Breast epithelium (tissue), 4 donors: ENCODE results near the gene CRACDL. TPM values are rescaled to one million over a fixed set of nuclear protein-coding genes. Genes with fewer than 3 reads are reported as not detected.

Experiments
- DNase-seq, 2 donors: peaks; one replicate each; pipeline ENCODE4 v3.0.0-alpha.2; 2019; ENCODE audit warnings: low spot score in 2 of 2
- H3K27ac ChIP-seq, 2 donors: fragments of 200-600 bp; sonication (generic) in 1 of 2; one replicate each; pipeline ENCODE4 v1.5.1; 2016 to 2019; ENCODE audit warnings: mild to moderate bottlenecking in 1 of 2
- H3K27me3 ChIP-seq, 2 donors: fragments of 200-600 bp; sonication (generic) in 1 of 2; one replicate each; pipeline versions ENCODE4 v1.5.1 to v1.6.0; 2017 to 2019; ENCODE audit warnings: control low read depth in 1 of 2, mild to moderate bottlenecking in 1 of 2
- H3K36me3 ChIP-seq: fragments of 200-600 bp; one replicate; pipeline ENCODE4 v1.5.1; 2019
- H3K4me1 ChIP-seq, 2 donors: fragments of 200-600 bp; sonication (generic); one replicate each; pipeline ENCODE4 v1.5.1; 2016 to 2019; ENCODE audit warnings: control low read depth in 1 of 2
- H3K4me3 ChIP-seq, 3 donors: fragments of 200-600 bp; sonication (generic); 1 replicate in 2 of 3; 2 replicates in 1 of 3; pipeline ENCODE4 v1.5.1; 2016 to 2019; ENCODE audit warnings: mild to moderate bottlenecking in 3 of 3, moderate library complexity in 2 of 3
- H3K9me3 ChIP-seq, 2 donors: fragments of 200-600 bp; sonication (generic) in 1 of 2; one replicate each; pipeline ENCODE4 v1.5.1; 2016 to 2019; ENCODE audit warnings: control low read depth in 1 of 2
- POLR2A ChIP-seq: fragments of 450-650 bp; IDR thresholded peaks from one replicate; pipeline ENCODE4 v1.6.1; 2016; ENCODE audit warnings: antibody characterized with exemption, mild to moderate bottlenecking, moderate library complexity
- POLR2AphosphoS5 ChIP-seq, 3 donors: sonication (generic); formaldehyde crosslinking; IDR thresholded peaks; one replicate each; pipeline ENCODE4 v1.6.1; 2017; ENCODE audit warnings: antibody characterized with exemption in 3 of 3
- intact Hi-C: fragments of 100-400 bp; cut with DNase I; formaldehyde crosslinking; loops from one replicate; pipeline ENCODE4 v1.15.1; 2023; ENCODE audit warnings: low total_unique reads
- total RNA-seq, 3 donors: library from RNA; depleted of rRNA; stranded (reverse); fragments of >200 nt; gene quantifications; one replicate each; pipeline ENCODE4 v1.1.0, GENCODE V29; 2016
- TF ChIP-seq, protein P1 (sequence below), 3 donors: fragments of 450-650 bp; IDR thresholded peaks; one replicate each; pipeline ENCODE4 v1.5.1; 2016 to 2017; ENCODE audit warnings: antibody characterized with exemption in 3 of 3, mild to moderate bottlenecking in 3 of 3, moderate library complexity in 3 of 3

The CRACDL gene
- total RNA-seq, 3 donors from 2014 or later = 0.96 to 12.1 (median 10.8) TPM

DNA sequence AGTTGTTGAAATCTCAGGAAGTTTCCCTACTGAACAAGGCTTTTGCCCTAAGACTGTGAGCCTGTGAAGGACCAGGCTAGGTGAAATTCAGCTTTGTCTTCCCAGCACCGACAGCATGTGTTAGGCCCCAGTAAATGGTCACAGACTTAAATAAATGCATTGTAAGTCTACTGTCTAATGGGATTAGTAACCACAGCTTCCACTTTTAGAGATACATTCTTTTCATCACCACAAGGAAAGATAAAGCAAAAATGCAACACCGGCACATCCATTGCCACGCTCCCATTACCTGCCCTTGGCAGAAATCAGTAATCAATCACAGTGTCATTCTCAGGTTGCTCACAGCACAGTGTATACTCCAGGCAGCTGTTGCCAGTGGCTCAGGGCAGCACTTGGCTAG is 59.3 kb downstream of the CRACDL start:
- no peaks in the 10 kb centered on the region for H3K36me3 ChIP-seq
- intact Hi-C loops = no loop called here
- no peaks in the 10 kb centered on the region for H3K9me3 ChIP-seq
- TF ChIP-seq, protein P1, sequence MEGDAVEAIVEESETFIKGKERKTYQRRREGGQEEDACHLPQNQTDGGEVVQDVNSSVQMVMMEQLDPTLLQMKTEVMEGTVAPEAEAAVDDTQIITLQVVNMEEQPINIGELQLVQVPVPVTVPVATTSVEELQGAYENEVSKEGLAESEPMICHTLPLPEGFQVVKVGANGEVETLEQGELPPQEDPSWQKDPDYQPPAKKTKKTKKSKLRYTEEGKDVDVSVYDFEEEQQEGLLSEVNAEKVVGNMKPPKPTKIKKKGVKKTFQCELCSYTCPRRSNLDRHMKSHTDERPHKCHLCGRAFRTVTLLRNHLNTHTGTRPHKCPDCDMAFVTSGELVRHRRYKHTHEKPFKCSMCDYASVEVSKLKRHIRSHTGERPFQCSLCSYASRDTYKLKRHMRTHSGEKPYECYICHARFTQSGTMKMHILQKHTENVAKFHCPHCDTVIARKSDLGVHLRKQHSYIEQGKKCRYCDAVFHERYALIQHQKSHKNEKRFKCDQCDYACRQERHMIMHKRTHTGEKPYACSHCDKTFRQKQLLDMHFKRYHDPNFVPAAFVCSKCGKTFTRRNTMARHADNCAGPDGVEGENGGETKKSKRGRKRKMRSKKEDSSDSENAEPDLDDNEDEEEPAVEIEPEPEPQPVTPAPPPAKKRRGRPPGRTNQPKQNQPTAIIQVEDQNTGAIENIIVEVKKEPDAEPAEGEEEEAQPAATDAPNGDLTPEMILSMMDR (IDR thresholded peaks at IDR 0.05) = no peak
- no peak for TF ChIP-seq POLR2AphosphoS5 (IDR thresholded peaks at IDR 0.05)
- no peak for TF ChIP-seq POLR2A
- no peak overlapping the region for H3K27ac ChIP-seq
- H3K27me3 ChIP-seq = no peaks in the 10 kb centered on the region
- H3K4me1 ChIP-seq = no peaks in the 10 kb centered on the region
- no peak for DNase-seq
- no peak overlapping the region for H3K4me3 ChIP-seq

DNA sequence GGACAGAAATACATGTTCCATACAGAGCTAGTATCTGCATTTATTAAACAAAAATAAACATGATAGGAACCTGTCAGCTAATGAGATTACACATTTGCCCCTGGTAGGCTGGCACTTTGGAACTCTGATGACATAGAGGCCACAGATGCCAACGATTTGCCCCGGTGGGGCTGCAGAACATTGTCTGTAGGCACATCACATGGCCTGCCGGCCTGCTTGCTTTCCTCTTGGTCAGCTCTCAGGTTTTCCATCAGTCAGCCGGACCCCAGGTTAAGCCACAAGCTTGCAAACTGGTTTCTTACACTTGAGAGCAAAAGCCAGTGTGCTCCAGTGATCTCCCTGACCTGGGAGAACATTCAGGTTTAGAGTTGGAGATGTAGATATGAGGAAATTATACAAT is 60.3 kb downstream of the CRACDL start:
- no peak for TF ChIP-seq POLR2AphosphoS5 (IDR thresholded peaks at IDR 0.05)
- TF ChIP-seq, protein P1 (IDR thresholded peaks at IDR 0.05) = no peak
- TF ChIP-seq POLR2A = no peak
- no peaks in the 10 kb centered on the region for H3K9me3 ChIP-seq
- no peaks in the 10 kb centered on the region for H3K4me1 ChIP-seq
- intact Hi-C loops = no loop called here
- no peaks in the 10 kb centered on the region for H3K36me3 ChIP-seq
- no peak overlapping the region for H3K4me3 ChIP-seq
- H3K27ac ChIP-seq = no peak overlapping the region
- H3K27me3 ChIP-seq = no peaks in the 10 kb centered on the region
- DNase-seq = no peak

DNA sequence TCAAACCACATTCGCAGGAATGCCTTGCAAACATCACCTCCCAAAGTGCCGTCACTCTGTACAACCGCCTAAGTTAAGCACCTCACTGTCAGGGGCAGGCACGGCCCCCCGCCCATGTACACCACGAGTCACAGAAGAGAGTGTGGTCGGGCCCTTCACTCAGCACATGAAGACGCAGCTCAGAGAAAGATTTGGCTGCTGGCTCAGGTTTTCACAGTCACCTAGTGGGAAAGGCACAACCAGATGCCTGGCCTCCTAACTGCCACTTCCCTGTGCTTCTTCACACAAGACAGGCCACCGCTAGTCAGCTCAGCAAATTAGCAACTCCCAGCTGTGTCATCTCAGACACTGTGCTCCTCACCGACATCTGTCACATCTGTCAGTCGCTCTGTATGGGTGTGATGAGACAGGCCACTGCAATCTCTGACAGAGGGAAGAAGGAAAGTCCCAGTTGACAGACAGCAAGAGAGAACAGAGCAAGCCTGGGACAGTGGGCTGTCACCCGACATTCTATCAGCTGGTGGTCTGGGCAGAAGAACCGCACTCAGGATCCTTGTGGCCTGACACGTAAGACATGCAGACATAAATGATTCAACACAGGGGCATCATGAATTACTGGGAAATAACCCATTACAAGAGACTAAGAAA is 60.8 kb downstream of the CRACDL start:
- no peaks in the 10 kb centered on the region for H3K36me3 ChIP-seq
- DNase-seq = no peak
- intact Hi-C loops = no loop called here

DNA sequence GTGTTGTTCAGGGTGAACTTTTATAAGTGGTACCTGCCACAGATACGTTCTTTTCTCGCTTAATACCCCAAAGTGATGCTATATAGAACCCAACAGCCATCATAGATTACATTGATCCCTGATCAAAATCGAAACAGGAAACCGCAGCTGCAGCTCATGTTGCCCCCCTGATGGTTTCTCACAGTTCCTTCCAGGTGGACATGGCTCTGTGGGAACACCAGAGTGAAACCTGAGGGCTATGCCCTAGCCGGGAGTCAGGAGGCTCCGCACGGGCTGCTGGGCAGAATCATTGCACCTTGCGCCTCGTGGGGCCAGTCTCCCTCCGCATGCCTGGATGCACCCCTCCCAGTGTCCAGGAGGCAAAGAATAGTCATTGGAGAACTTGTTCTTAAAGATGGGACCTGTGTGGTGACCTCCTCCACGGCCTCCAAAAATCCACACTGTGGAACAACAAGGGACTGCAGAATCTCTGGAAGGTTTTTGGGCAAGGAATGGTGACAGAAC is 61.8 kb downstream of the CRACDL start:
- TF ChIP-seq POLR2AphosphoS5 (IDR thresholded peaks at IDR 0.05) = no peak
- TF ChIP-seq POLR2A = no peak
- TF ChIP-seq, protein P1 (IDR thresholded peaks at IDR 0.05) = no peak
- Histone ChIP-seq H3K4me1 (no peaks in the 10 kb centered on the region), H3K4me3 (no peak overlapping the region), H3K36me3 (no peaks in the 10 kb centered on the region), H3K9me3 (no peaks in the 10 kb centered on the region), H3K27ac (no peak overlapping the region), H3K27me3 (no peaks in the 10 kb centered on the region)
- intact Hi-C loops = no loop called here
- no peak for DNase-seq

More for the DNA sequence above, 60.8 kb downstream of the CRACDL start:
- Histone ChIP-seq H3K27me3 (no peaks in the 10 kb centered on the region), H3K27ac (no peak overlapping the region), H3K4me3 (no peak overlapping the region), H3K4me1 (no peaks in the 10 kb centered on the region), H3K9me3 (no peaks in the 10 kb centered on the region)
- TF ChIP-seq POLR2A = no peak
- TF ChIP-seq POLR2AphosphoS5 (IDR thresholded peaks at IDR 0.05) = no peak
- TF ChIP-seq, protein P1 (IDR thresholded peaks at IDR 0.05) = no peak

DNA sequence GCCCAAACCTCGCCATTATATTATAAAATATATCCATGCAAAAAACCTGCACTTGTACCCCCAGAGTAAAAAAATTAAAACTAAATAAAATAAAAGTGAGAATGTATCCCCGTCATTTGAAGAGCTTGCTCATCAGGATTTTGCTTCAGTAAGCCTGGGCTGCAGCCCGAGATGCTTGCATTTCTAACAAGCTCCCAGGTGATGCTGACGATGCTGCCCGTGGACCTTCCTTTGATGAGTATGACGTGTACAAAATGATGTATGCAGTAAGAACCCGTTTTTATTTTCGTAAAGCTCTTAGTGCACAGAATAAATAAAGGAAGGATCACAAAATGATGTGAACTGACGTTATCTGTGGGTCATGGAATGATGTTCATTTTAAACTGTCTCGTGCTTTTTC is 63.5 kb downstream of the CRACDL start:
- Histone ChIP-seq H3K9me3 (no peaks in the 10 kb centered on the region), H3K4me3 (no peak overlapping the region), H3K27ac (no peak overlapping the region), H3K36me3 (no peaks in the 10 kb centered on the region), H3K27me3 (no peaks in the 10 kb centered on the region), H3K4me1 (no peaks in the 10 kb centered on the region)
- intact Hi-C loops = no loop called here
- no peak for DNase-seq
- TF ChIP-seq, protein P1 (IDR thresholded peaks at IDR 0.05) = no peak
- TF ChIP-seq POLR2A (no peak), POLR2AphosphoS5 (IDR thresholded peaks at IDR 0.05) (no peak)
